Neuron (in vitro differentiated cells): ENCODE results near the gene SHROOM3.

Source experiments
- H2AFZ ChIP-seq: one replicate; pipeline ENCODE4 v1.6.1; 2013; ENCODE audit warnings: low read depth, mild to moderate bottlenecking, inconsistent platforms, low read length, moderate library complexity
- H3K27me3 ChIP-seq: one replicate; pipeline ENCODE4 v1.6.1; 2013; ENCODE audit warnings: low read length; ENCODE audit not compliant: insufficient read depth
- H3K36me3 ChIP-seq: one replicate; pipeline ENCODE4 v1.6.1; 2013; ENCODE audit warnings: low read length; ENCODE audit not compliant: insufficient read depth
- H3K4me1 ChIP-seq: one replicate; pipeline ENCODE4 v1.6.1; 2013; ENCODE audit warnings: low read length; ENCODE audit not compliant: insufficient read depth
- H3K4me3 ChIP-seq: 2 replicates; pipeline ENCODE4 v1.5.1; 2013; ENCODE audit warnings: mild to moderate bottlenecking, low read length, moderate library complexity
- H3K9me3 ChIP-seq: one replicate; pipeline ENCODE4 v1.6.1; 2013; ENCODE audit warnings: low read length

Gene SHROOM3

GRCh38 chr4:76757418-76757939 lies 322.4 kb downstream of the SHROOM3 start:
- Histone ChIP-seq H3K4me3 (no peak overlapping the region), H3K9me3 (no peaks in the 10 kb centered on the region), H3K4me1 (peaks cover 5% of the 10 kb centered on the region), H2AFZ (no peak overlapping the region), H3K27me3 (no peaks in the 10 kb centered on the region), H3K36me3 (peaks cover 82% of the 10 kb centered on the region)

- Histone ChIP-seq H2AFZ (no peak overlapping the region), H3K36me3 (peaks cover 87% of the 10 kb centered on the region), H3K4me1 (peaks cover 6% of the 10 kb centered on the region), H3K27me3 (no peaks in the 10 kb centered on the region), H3K4me3 (no peak overlapping the region), H3K9me3 (no peaks in the 10 kb centered on the region)
Observed at GRCh38 chr4:76758290-76758882, 323.4 kb downstream of the SHROOM3 start.

GRCh38 chr4:76758996-76759395 lies 324.0 kb downstream of the SHROOM3 start:
- H3K36me3 ChIP-seq: peaks cover 85% of the 10 kb centered on the region
- H3K4me3 ChIP-seq: no peak overlapping the region
- H3K9me3 ChIP-seq: no peaks in the 10 kb centered on the region
- no peaks in the 10 kb centered on the region for H3K27me3 ChIP-seq
- H3K4me1 ChIP-seq: peaks cover 9% of the 10 kb centered on the region
- H2AFZ ChIP-seq: no peak overlapping the region

GRCh38 chr4:76760193-76760592 lies 325.2 kb downstream of the SHROOM3 start:
- H2AFZ ChIP-seq: no peak overlapping the region
- H3K36me3 ChIP-seq: peaks cover 75% of the 10 kb centered on the region
- H3K27me3 ChIP-seq: no peaks in the 10 kb centered on the region
- no peak overlapping the region for H3K4me3 ChIP-seq
- H3K9me3 ChIP-seq: no peaks in the 10 kb centered on the region
- H3K4me1 ChIP-seq: peaks cover 15% of the 10 kb centered on the region

GRCh38 chr4:76762137-76763130 lies 327.4 kb downstream of the SHROOM3 start:
- no peak overlapping the region for H2AFZ ChIP-seq
- H3K9me3 ChIP-seq: no peaks in the 10 kb centered on the region
- no peak overlapping the region for H3K4me3 ChIP-seq
- peaks cover 74% of the 10 kb centered on the region for H3K36me3 ChIP-seq
- H3K4me1 ChIP-seq: peaks cover 20% of the 10 kb centered on the region
- no peaks in the 10 kb centered on the region for H3K27me3 ChIP-seq

GRCh38 chr4:76764251-76764650 lies 329.2 kb downstream of the SHROOM3 start:
- H3K4me3 ChIP-seq: no peak overlapping the region
- H3K9me3 ChIP-seq: no peaks in the 10 kb centered on the region
- H3K4me1 ChIP-seq: peaks cover 23% of the 10 kb centered on the region
- no peaks in the 10 kb centered on the region for H3K27me3 ChIP-seq
- H3K36me3 ChIP-seq: peaks cover 65% of the 10 kb centered on the region
- no peak overlapping the region for H2AFZ ChIP-seq

- Histone ChIP-seq H3K9me3 (no peaks in the 10 kb centered on the region), H3K4me1 (peaks cover 23% of the 10 kb centered on the region), H3K27me3 (no peaks in the 10 kb centered on the region), H3K36me3 (peaks cover 64% of the 10 kb centered on the region), H3K4me3 (no peak overlapping the region), H2AFZ (no peak overlapping the region)
Observed at GRCh38 chr4:76765473-76766183, 330.6 kb downstream of the SHROOM3 start.

- no peak overlapping the region for H3K4me3 ChIP-seq
- H3K36me3 ChIP-seq: peaks cover 62% of the 10 kb centered on the region
- no peaks in the 10 kb centered on the region for H3K27me3 ChIP-seq
- peaks cover 23% of the 10 kb centered on the region for H3K4me1 ChIP-seq
- H2AFZ ChIP-seq: no peak overlapping the region
- H3K9me3 ChIP-seq: peaks cover 2% of the 10 kb centered on the region
Observed at GRCh38 chr4:76767983-76768382, 333.0 kb downstream of the SHROOM3 start.

- no peaks in the 10 kb centered on the region for H3K27me3 ChIP-seq
- H3K9me3 ChIP-seq: peaks cover 7% of the 10 kb centered on the region
- no peak overlapping the region for H2AFZ ChIP-seq
- H3K4me1 ChIP-seq: peaks cover 6% of the 10 kb centered on the region
- peaks cover 66% of the 10 kb centered on the region for H3K36me3 ChIP-seq
- H3K4me3 ChIP-seq: no peak overlapping the region
Observed at GRCh38 chr4:76772498-76773106, 337.6 kb downstream of the SHROOM3 start.

GRCh38 chr4:76773766-76774165 lies 338.7 kb downstream of the SHROOM3 start:
- no peaks in the 10 kb centered on the region for H3K27me3 ChIP-seq
- H2AFZ ChIP-seq: no peak overlapping the region
- no peaks in the 10 kb centered on the region for H3K4me1 ChIP-seq
- H3K9me3 ChIP-seq: peaks cover 10% of the 10 kb centered on the region
- H3K4me3 ChIP-seq: no peak overlapping the region
- H3K36me3 ChIP-seq: peaks cover 75% of the 10 kb centered on the region

GRCh38 chr4:76779740-76780459 lies 344.9 kb downstream of the SHROOM3 start:
- Histone ChIP-seq H3K27me3 (no peaks in the 10 kb centered on the region), H3K4me3 (no peak overlapping the region), H3K36me3 (peaks cover 76% of the 10 kb centered on the region), H3K4me1 (peaks cover 8% of the 10 kb centered on the region), H3K9me3 (peaks cover 8% of the 10 kb centered on the region), H2AFZ (no peak overlapping the region)
